H1 (cell line): ENCODE data around the gene NKX2-8. TPM values are rescaled to one million over a fixed set of nuclear protein-coding genes. Genes with fewer than 3 reads are reported as not detected.

Experiments used
- CTCF ChIA-PET: fragments of 300-600 bp; sonication (Branson Sonifier 250); formaldehyde crosslinking; loops from one replicate; lab custom pipeline; 2021; ENCODE audit not compliant: partially characterized antibody; lab: Charles Lee
- POLR2A ChIA-PET: fragments of 300-600 bp; sonication (Branson Sonifier 250); formaldehyde crosslinking; loops from one replicate; lab custom pipeline; 2021; ENCODE audit warnings: inconsistent platforms; ENCODE audit not compliant: partially characterized antibody; lab: Charles Lee
- DNase-seq, 2 experiments: peaks; one replicate each; pipeline versions ENCODE4 v3.0.0 to v3.0.0-alpha.2; 2010 to 2022; ENCODE audit warnings: low spot score in 2 of 2, low read depth in 1 of 2, mixed read lengths in 1 of 2
- FAIRE-seq: peaks from 2 replicates; lab custom pipeline; 2011; peaks lifted over from hg19 to GRCh38; lab: Jason Lieb, UNC
- H2AFZ ChIP-seq: 2 replicates; pipeline ENCODE4 v1.8.1; 2012; ENCODE audit warnings: low read length, inconsistent platforms
- H2AK5ac ChIP-seq: 2 replicates; pipeline ENCODE4 v1.6.1; 2013; ENCODE audit warnings: low read depth, low read length
- H2BK120ac ChIP-seq: replicated peaks from 2 replicates; pipeline ENCODE3; 2013; ENCODE audit warnings: low read depth, low read length, inconsistent platforms
- H2BK12ac ChIP-seq: 2 replicates; pipeline ENCODE4 v1.6.1; 2013; ENCODE audit warnings: low read depth, low read length
- H2BK15ac ChIP-seq: 2 replicates; pipeline ENCODE4 v1.6.1; 2013; ENCODE audit warnings: low read length
- H2BK20ac ChIP-seq: 2 replicates; pipeline ENCODE4 v1.6.1; 2013; ENCODE audit warnings: low read length
- H2BK5ac ChIP-seq: 2 replicates; pipeline ENCODE4 v1.6.1; 2013; ENCODE audit warnings: low read depth, low read length
- H3K14ac ChIP-seq: 2 replicates; pipeline ENCODE4 v1.6.1; 2013; ENCODE audit warnings: inconsistent platforms; ENCODE audit not compliant: insufficient read length
- H3K18ac ChIP-seq: 2 replicates; pipeline ENCODE4 v1.6.1; 2013; ENCODE audit warnings: low read length; ENCODE audit errors: extremely low read depth
- H3K23ac ChIP-seq: 2 replicates; pipeline ENCODE4 v1.6.1; 2013; ENCODE audit warnings: inconsistent platforms; ENCODE audit not compliant: insufficient read length
- H3K23me2 ChIP-seq: 2 replicates; pipeline ENCODE4 v1.6.1; 2013; ENCODE audit warnings: low read depth, low read length
- H3K27ac ChIP-seq: 2 replicates; pipeline ENCODE4 v1.6.1; 2011; ENCODE audit warnings: low read depth, low read length, inconsistent platforms
- H3K27me3 ChIP-seq, 4 experiments: replicated peaks in 1 of 4; 1 replicate in 1 of 4; 2 replicates in 3 of 4; pipeline versions ENCODE4 v1.6.1 to v1.8.1; 2011 to 2013; ENCODE audit warnings: low read length in 3 of 4, mild to moderate bottlenecking in 3 of 4, inconsistent platforms in 2 of 4, mixed read lengths in 2 of 4, moderate library complexity in 1 of 4; ENCODE audit not compliant: control insufficient read depth in 3 of 4, insufficient read depth in 3 of 4; ENCODE audit errors: extremely low read depth in 1 of 4
- H3K36me3 ChIP-seq, 4 experiments: 2 replicates each; pipeline versions ENCODE4 v1.6.1 to v1.8.1; 2011 to 2013; ENCODE audit warnings: mild to moderate bottlenecking in 4 of 4, low read length in 3 of 4, moderate library complexity in 2 of 4, control low read depth in 1 of 4, inconsistent platforms in 1 of 4; ENCODE audit not compliant: insufficient read depth in 4 of 4, control insufficient read depth in 2 of 4
- H3K4ac ChIP-seq: replicated peaks from 2 replicates; pipeline ENCODE3; 2013; ENCODE audit warnings: low read length, low read depth, mixed read lengths, inconsistent platforms; ENCODE audit not compliant: insufficient read length
- H3K4me1 ChIP-seq, 4 experiments: replicated peaks in 1 of 4; 1 replicate in 1 of 4; 2 replicates in 3 of 4; pipeline versions ENCODE4 v1.6.1 to v1.8.1; 2011 to 2013; ENCODE audit warnings: low read length in 3 of 4, inconsistent platforms in 2 of 4, mixed read lengths in 1 of 4; ENCODE audit not compliant: insufficient read depth in 4 of 4, control insufficient read depth in 3 of 4
- H3K4me2 ChIP-seq, 2 experiments: 2 replicates each; pipeline versions ENCODE4 v1.6.1 to v1.8.1; 2011 to 2013; ENCODE audit warnings: low read depth in 2 of 2, low read length in 2 of 2, control low read depth in 1 of 2, inconsistent platforms in 1 of 2, mild to moderate bottlenecking in 1 of 2; ENCODE audit not compliant: insufficient read depth in 1 of 2
- H3K4me3 ChIP-seq, 4 experiments: fragments of 200-600, 300-600 bp in 1 of 4; sonication (generic), shearing (Covaris generic), sonication (Bioruptor Twin) in 1 of 4; 2 replicates each; pipeline versions ENCODE4 v1.5.1 to v1.8.1; 2011 to 2016; ENCODE audit warnings: low read length in 4 of 4, low read depth in 3 of 4, control low read depth in 2 of 4, inconsistent platforms in 2 of 4, mild to moderate bottlenecking in 2 of 4, mixed read lengths in 1 of 4, moderate library complexity in 1 of 4; ENCODE audit not compliant: insufficient read depth in 2 of 4; ENCODE audit errors: extremely low read depth in 1 of 4
- H3K56ac ChIP-seq: replicated peaks from 2 replicates; pipeline ENCODE3; 2013; ENCODE audit warnings: low read depth, mild to moderate bottlenecking, mixed read lengths, low read length, inconsistent platforms; ENCODE audit not compliant: insufficient read length
- H3K79me1 ChIP-seq: 2 replicates; pipeline ENCODE4 v1.6.1; 2013; ENCODE audit warnings: low read depth, low read length, control low read depth
- H3K79me2 ChIP-seq, 2 experiments: 2 replicates each; pipeline versions ENCODE4 v1.6.1 to v1.8.1; 2012 to 2013; ENCODE audit warnings: low read length in 2 of 2, mild to moderate bottlenecking in 2 of 2, inconsistent platforms in 1 of 2; ENCODE audit not compliant: insufficient read depth in 2 of 2, control insufficient read depth in 1 of 2
- H3K9ac ChIP-seq, 4 experiments: replicated peaks in 1 of 4; 1 replicate in 1 of 4; 2 replicates in 3 of 4; pipeline versions ENCODE4 v1.6.1 to v1.8.1; 2011 to 2013; ENCODE audit warnings: low read depth in 3 of 4, low read length in 3 of 4, control low read depth in 2 of 4, mild to moderate bottlenecking in 2 of 4, moderate library complexity in 2 of 4, inconsistent platforms in 1 of 4; ENCODE audit errors: extremely low read depth in 1 of 4
- H3K9me3 ChIP-seq, 2 experiments: 2 replicates each; pipeline versions ENCODE4 v1.6.1 to v1.8.1; 2012 to 2013; ENCODE audit warnings: mild to moderate bottlenecking in 2 of 2, moderate library complexity in 2 of 2, control low read depth in 1 of 2, inconsistent platforms in 1 of 2, low read depth in 1 of 2, low read length in 1 of 2, mixed read lengths in 1 of 2; ENCODE audit not compliant: insufficient read depth in 2 of 2
- H4K20me1 ChIP-seq, 2 experiments: replicated peaks in 1 of 2; 2 replicates each; pipeline versions ENCODE3 to v1.8.1; 2011 to 2013; ENCODE audit warnings: inconsistent platforms in 2 of 2, low read length in 2 of 2, mild to moderate bottlenecking in 1 of 2; ENCODE audit not compliant: insufficient read depth in 2 of 2, control insufficient read depth in 1 of 2
- H4K5ac ChIP-seq: 2 replicates; pipeline ENCODE4 v1.6.1; 2013; ENCODE audit warnings: low read length, low read depth, mixed read lengths, inconsistent platforms; ENCODE audit not compliant: insufficient read length
- H4K8ac ChIP-seq: 2 replicates; pipeline ENCODE4 v1.8.0; 2013; ENCODE audit warnings: mild to moderate bottlenecking, moderate library complexity, low read length, inconsistent platforms; ENCODE audit not compliant: insufficient read depth; ENCODE audit errors: extremely low read depth
- H4K91ac ChIP-seq: replicated peaks from 2 replicates; pipeline ENCODE3; 2013; ENCODE audit warnings: low read length, mixed read lengths, inconsistent platforms; ENCODE audit not compliant: insufficient read length
- BRCA1 ChIP-seq: IDR thresholded peaks from 2 replicates; pipeline ENCODE4 v1.6.1; 2012; ENCODE audit warnings: low read depth, low read length, improper control_type of control experiment
- WGBS, 2 experiments: shearing (Covaris generic) in 1 of 2; methylation state at CpG; one replicate each; pipeline versions ENCODE4 v1.1.6 to v1.1.7; 2013 to 2015; ENCODE audit warnings: low lambda C conversion rate in 2 of 2, mixed read lengths in 2 of 2, inconsistent platforms in 1 of 2, low coverage in 1 of 2, missing lambda C conversion rate in 1 of 2; ENCODE audit not compliant: insufficient replicate concordance in 2 of 2, insufficient coverage in 1 of 2, insufficient read length in 1 of 2; ENCODE audit errors: extremely low coverage in 1 of 2, missing lambda C conversion rate in 1 of 2; 5-methylcytosine and 5-hydroxymethylcytosine counted together
- polyA plus RNA-seq, 7 experiments: library from polyadenylated mRNA; depleted of rRNA in 3 of 7; stranded (reverse) in 5 of 7; unstranded in 2 of 7; fragments of >200 nt in 5 of 7; fragments of 200-250 nt in 2 of 7; gene quantifications; 1 replicate in 5 of 7; 2 replicates in 1 of 7; 4 replicates in 1 of 7; pipeline versions ENCODE4 v1.2.1 to v1.2.3, GENCODE V29; 2011 to 2013; ENCODE audit warnings: missing spikeins in 2 of 7, mixed read lengths in 2 of 7
- total RNA-seq: library from RNA; stranded (reverse); fragmentation: NEBNext Ultra II Directional; extraction: Animal tissue kit (Norgen Biotek cat#: 25700); gene quantifications from 2 replicates; pipeline ENCODE4 v1.2.1, GENCODE V29; 2021

NKX2-8 gene
- total and polyA plus RNA-seq, 2 of the 8 experiments (the other 6 are each of a cell fraction or from before 2014, with no cell fraction given): not detected

GRCh38 chr14:36570065-36570464, 12.3 kb downstream of the NKX2-8 start:
- DNase-seq: no peak
- H3K4me1 ChIP-seq: no peaks in the 10 kb centered on the region
- no peak overlapping the region for H2AK5ac ChIP-seq
- H4K8ac ChIP-seq: no peak overlapping the region
- ChIA-PET POLR2A (no interaction called here), CTCF (no interaction called here)
- H3K23ac ChIP-seq: no peak overlapping the region
- H3K79me1 ChIP-seq: no peaks in the 10 kb centered on the region
- no peak overlapping the region for H2BK12ac ChIP-seq
- no peak overlapping the region for H4K5ac ChIP-seq
- no peaks in the 10 kb centered on the region for H3K9me3 ChIP-seq
- H3K18ac ChIP-seq: no peak overlapping the region
- no peak for TF ChIP-seq BRCA1
- FAIRE-seq: no peak
- 64% methylated on average over 2 of the region's 2 CpGs; no CpG with 5 or more reads in 1 of the 2 experiments for WGBS, 2 experiments
- H3K14ac ChIP-seq: no peak overlapping the region
- H2BK15ac ChIP-seq: no peak overlapping the region
- H3K9ac ChIP-seq: no peak overlapping the region
- no peak overlapping the region for H3K56ac ChIP-seq
- no peak overlapping the region for H2AFZ ChIP-seq
- H3K4me2 ChIP-seq: no peak overlapping the region
- H3K79me2 ChIP-seq: no peaks in the 10 kb centered on the region
- H3K4ac ChIP-seq: no peak overlapping the region
- H4K20me1 ChIP-seq: no peaks in the 10 kb centered on the region
- H3K4me3 ChIP-seq: no peak overlapping the region
- no peak overlapping the region for H2BK120ac ChIP-seq
- no peak overlapping the region for H2BK5ac ChIP-seq
- H2BK20ac ChIP-seq: no peak overlapping the region
- H3K27ac ChIP-seq: no peak overlapping the region
- H3K23me2 ChIP-seq: no peaks in the 10 kb centered on the region; the same call in 1 of the 2 replicates
- H4K91ac ChIP-seq: no peak overlapping the region
- no peaks in the 10 kb centered on the region for H3K36me3 ChIP-seq
- H3K27me3 ChIP-seq: peaks cover 5 to 15% (median 8%) of the 10 kb centered on the region in 4 experiments
